C4-2B (cell line): ENCODE measurements around the gene MBNL1.

Experiments used
- ZFX ChIP-seq: fragments of 450-650 bp; IDR thresholded peaks from 2 replicates; pipeline ENCODE4 v1.6.1; 2017
- TF ChIP-seq, protein P1 (sequence below): fragments of 450-650 bp; conservative IDR thresholded peaks from 2 replicates; pipeline ENCODE4 v1.5.1; 2017; ENCODE audit warnings: mild to moderate bottlenecking

DNA sequence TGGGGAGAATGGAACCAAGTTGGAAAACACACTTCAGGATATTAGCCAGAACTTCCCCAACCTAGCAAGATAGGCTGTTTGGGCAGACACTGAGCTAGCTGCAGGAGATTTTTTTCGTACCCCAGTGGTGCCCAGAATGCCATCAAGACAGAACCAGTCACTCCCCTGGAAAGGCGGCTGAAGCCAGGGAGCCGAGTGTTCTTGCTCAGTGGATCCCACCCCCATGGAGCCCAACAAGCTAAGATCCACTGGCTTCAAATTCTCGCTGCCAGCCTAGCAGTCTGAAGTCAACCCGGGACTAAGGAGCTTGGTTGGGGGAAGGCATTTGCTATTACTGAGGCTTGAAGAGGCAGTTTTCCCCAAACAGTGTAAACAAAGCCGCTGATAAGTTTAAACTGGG lies 152.4 kb downstream of the MBNL1 start:
- TF ChIP-seq, protein P1, sequence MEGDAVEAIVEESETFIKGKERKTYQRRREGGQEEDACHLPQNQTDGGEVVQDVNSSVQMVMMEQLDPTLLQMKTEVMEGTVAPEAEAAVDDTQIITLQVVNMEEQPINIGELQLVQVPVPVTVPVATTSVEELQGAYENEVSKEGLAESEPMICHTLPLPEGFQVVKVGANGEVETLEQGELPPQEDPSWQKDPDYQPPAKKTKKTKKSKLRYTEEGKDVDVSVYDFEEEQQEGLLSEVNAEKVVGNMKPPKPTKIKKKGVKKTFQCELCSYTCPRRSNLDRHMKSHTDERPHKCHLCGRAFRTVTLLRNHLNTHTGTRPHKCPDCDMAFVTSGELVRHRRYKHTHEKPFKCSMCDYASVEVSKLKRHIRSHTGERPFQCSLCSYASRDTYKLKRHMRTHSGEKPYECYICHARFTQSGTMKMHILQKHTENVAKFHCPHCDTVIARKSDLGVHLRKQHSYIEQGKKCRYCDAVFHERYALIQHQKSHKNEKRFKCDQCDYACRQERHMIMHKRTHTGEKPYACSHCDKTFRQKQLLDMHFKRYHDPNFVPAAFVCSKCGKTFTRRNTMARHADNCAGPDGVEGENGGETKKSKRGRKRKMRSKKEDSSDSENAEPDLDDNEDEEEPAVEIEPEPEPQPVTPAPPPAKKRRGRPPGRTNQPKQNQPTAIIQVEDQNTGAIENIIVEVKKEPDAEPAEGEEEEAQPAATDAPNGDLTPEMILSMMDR = no peak
- no peak for TF ChIP-seq ZFX
